Panc1 (cell line): ENCODE measurements around the gene BCAS3. TPM values are rescaled to one million over a fixed set of nuclear protein-coding genes. Genes with fewer than 3 reads are reported as not detected.

Source experiments
- ATAC-seq: fragments of 200-7000 bp; cut with Tn5 transposase; 2 replicates; pipeline ENCODE4 v1.9.1; 2020; ENCODE audit warnings: mild to moderate bottlenecking, moderate library complexity
- BruUV-seq: library from RNA; stranded (reverse); fragments of 400-500 nt; replicated peaks from 2 replicates; lab custom pipeline; 2021; lab: Mats Ljungman, UMichigan
- CTCF ChIA-PET: fragments of 300-600 bp; sonication (Branson Sonifier 250); formaldehyde crosslinking; loops from one replicate; lab custom pipeline; 2022; ENCODE audit warnings: antibody characterized with exemption; lab: Charles Lee
- POLR2A ChIA-PET: fragments of 300-600 bp; sonication (Branson Sonifier 250); formaldehyde crosslinking; loops from one replicate; lab custom pipeline; 2022; ENCODE audit warnings: antibody characterized with exemption; lab: Charles Lee
- DNase-seq: peaks from one replicate; pipeline ENCODE4 v3.0.0-alpha.2; 2010; ENCODE audit warnings: low read depth, low spot score
- H3K27ac ChIP-seq: 2 replicates; pipeline ENCODE4 v1.5.1; 2011; ENCODE audit warnings: mild to moderate bottlenecking, low read length, inconsistent platforms
- H3K27me3 ChIP-seq: fragments of 200-500 bp; sonication (Bioruptor generic); 2 replicates; pipeline ENCODE4 v1.6.0; 2014; ENCODE audit warnings: low read length, inconsistent platforms; ENCODE audit not compliant: control insufficient read depth, insufficient read depth
- H3K36me3 ChIP-seq: fragments of 200-500 bp; sonication (Bioruptor generic); 2 replicates; pipeline ENCODE4 v1.5.1; 2014; ENCODE audit warnings: inconsistent platforms, mild to moderate bottlenecking, low read length, moderate library complexity; ENCODE audit not compliant: control insufficient read depth, insufficient read depth
- H3K4me1 ChIP-seq: 2 replicates; pipeline ENCODE4 v1.5.1; 2011; ENCODE audit warnings: inconsistent platforms, mild to moderate bottlenecking, low read length, moderate library complexity; ENCODE audit not compliant: control insufficient read depth, insufficient read depth
- H3K4me3 ChIP-seq, 2 experiments: 2 replicates each; pipeline ENCODE4 v1.5.1; 2011 to 2012; ENCODE audit warnings: low read depth in 2 of 2, low read length in 2 of 2, mild to moderate bottlenecking in 2 of 2, inconsistent platforms in 1 of 2, moderate library complexity in 1 of 2
- H3K9me3 ChIP-seq: fragments of 200-500 bp; sonication (Bioruptor generic); 2 replicates; pipeline ENCODE4 v1.5.1; 2014; ENCODE audit warnings: low read depth, mild to moderate bottlenecking, inconsistent platforms, low read length, moderate library complexity; ENCODE audit not compliant: control insufficient read depth, insufficient read depth
- CTCF ChIP-seq: fragments of 450-650 bp; IDR thresholded peaks from 2 replicates; pipeline ENCODE4 v1.5.1; 2017; ENCODE audit warnings: mild to moderate bottlenecking
- POLR2AphosphoS5 ChIP-seq: IDR thresholded peaks from 2 replicates; pipeline ENCODE4 v1.6.1; 2012; ENCODE audit warnings: mild to moderate bottlenecking, low read depth, low read length, moderate library complexity
- REST ChIP-seq, 2 experiments: IDR thresholded peaks; 2 replicates each; pipeline ENCODE4 v1.6.1; 2011 to 2012; ENCODE audit warnings: low read depth in 2 of 2, control low read depth in 1 of 2, low read length in 1 of 2, mild to moderate bottlenecking in 1 of 2, moderate library complexity in 1 of 2; ENCODE audit not compliant: insufficient read depth in 1 of 2
- SIN3A ChIP-seq: IDR thresholded peaks from 2 replicates; pipeline ENCODE4 v1.6.1; 2012; ENCODE audit warnings: low read depth, mild to moderate bottlenecking, low read length, moderate library complexity, borderline replicate concordance; ENCODE audit not compliant: insufficient read depth
- TCF7L2 ChIP-seq: IDR thresholded peaks from 2 replicates; pipeline ENCODE4 v1.6.1; 2011; ENCODE audit warnings: mild to moderate bottlenecking, low read depth, low read length, inconsistent platforms
- in situ Hi-C: cut with HindIII; loops from 2 replicates; pipeline ENCODE4 v1.10.0; 2016; ENCODE audit warnings: low sequenced_read_pairs, low pct_unique_long_range_greater_than_20kb
- intact Hi-C: fragments of 100-400 bp; cut with micrococcal nuclease; formaldehyde crosslinking; loops from one replicate; pipeline ENCODE4 v1.10.0; 2022; ENCODE audit not compliant: unreplicated experiment
- total RNA-seq: library from RNA; stranded (reverse); gene quantifications from one replicate; pipeline ENCODE4 v1.2.1, GENCODE V29; 2021; ENCODE audit not compliant: unreplicated experiment

BCAS3 gene
- total RNA-seq, 1 experiment from 2014 or later: 9.3 TPM

GRCh38 chr17:61393550-61393903 is 715.9 kb downstream of the BCAS3 start:
- DNase-seq (no peak), ATAC-seq (no peak)
- CTCF ChIA-PET: interaction anchor here (0.7 kb wide), 1 partner anchor 19 kb away, joined by 3 read pairs; no protein-coding TSS in a partner anchor
- intact Hi-C loops (loop anchor here (10.0 kb wide), 1 partner anchor 389 kb away; no protein-coding TSS in a partner anchor), in situ Hi-C loops (no loop called here)
- H3K27me3 ChIP-seq: no peaks in the 10 kb centered on the region
- H3K4me1 ChIP-seq: peaks cover 36% of the 10 kb centered on the region
- no peaks in the 10 kb centered on the region for H3K9me3 ChIP-seq
- TF ChIP-seq REST (IDR thresholded peaks at IDR 0.05; ENCODE audit: insufficient read depth in 1 of 2, low read depth in 2 of 2, low read length in 1 of 2): no peak
- TF ChIP-seq TCF7L2: no peak
- TF ChIP-seq SIN3A: no peak
- peak; percentile 66; the same call in 1 of the 2 replicates for TF ChIP-seq CTCF
- TF ChIP-seq POLR2AphosphoS5: no peak
- POLR2A ChIA-PET: interaction anchor here (0.6 kb wide), 1 partner anchor 10 kb away, joined by 7 read pairs; no protein-coding TSS in a partner anchor
- peak overlapping the region; percentile 35; the same call in 1 of the 2 replicates for H3K27ac ChIP-seq
- no peaks in the 10 kb centered on the region for H3K36me3 ChIP-seq
- BruUV-seq: no TSS peak
- H3K4me3 ChIP-seq: no peak overlapping the region

DNA sequence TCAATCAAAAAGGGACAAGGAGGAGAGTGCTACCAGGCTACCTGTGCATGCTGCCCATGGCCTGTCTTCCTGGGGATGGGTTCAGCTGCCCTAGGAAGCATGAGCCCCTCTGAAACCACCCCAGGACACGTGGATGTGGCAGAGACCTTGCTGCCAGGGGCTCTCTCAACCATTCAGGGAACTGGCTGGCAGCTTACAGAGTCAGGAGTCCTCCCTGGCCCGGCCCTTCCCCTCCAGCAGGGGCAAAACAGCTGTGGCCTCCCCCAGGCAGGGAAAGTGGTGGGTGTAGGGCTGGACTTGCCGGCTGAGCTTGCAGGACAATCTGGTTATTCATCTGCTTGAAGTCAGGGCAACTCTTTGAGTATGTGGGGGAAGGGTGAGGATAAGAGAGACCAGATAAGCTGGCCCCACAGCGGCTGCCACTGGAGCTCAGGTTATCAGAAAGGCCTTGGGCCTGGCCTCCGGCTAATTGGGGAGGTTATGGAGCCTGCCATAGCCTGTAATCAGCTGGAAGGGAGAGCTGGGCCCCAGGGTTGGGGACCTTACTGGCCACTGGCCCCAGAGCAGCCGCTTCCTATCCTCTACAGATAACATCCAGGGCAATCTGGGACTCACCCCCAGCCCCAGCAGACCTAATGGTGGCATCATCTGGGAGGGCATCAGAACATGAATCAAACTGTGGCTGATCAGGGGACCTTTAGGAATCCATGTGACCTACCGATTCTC is 716.4 kb downstream of the BCAS3 start:
- intact Hi-C loops (loop anchor here (10.0 kb wide), 1 partner anchor 389 kb away; no protein-coding TSS in a partner anchor), in situ Hi-C loops (no loop called here)
- peak overlapping the region; percentile 35 for H3K27ac ChIP-seq
- H3K4me3 ChIP-seq: no peak overlapping the region
- BruUV-seq: no TSS peak
- ChIA-PET CTCF (interaction anchor here (0.5 to 0.7 kb wide), 2 partner anchors 12 to 18 kb away, joined by 3 to 4 read pairs; no protein-coding TSS in a partner anchor), POLR2A (no interaction called here)
- H3K4me1 ChIP-seq: peaks cover 37% of the 10 kb centered on the region
- H3K9me3 ChIP-seq: no peaks in the 10 kb centered on the region
- DNase-seq (no peak), ATAC-seq (no peak)
- TF ChIP-seq SIN3A (no peak), CTCF (peak; percentile 27; the same call in 1 of the 2 replicates)
- no peaks in the 10 kb centered on the region for H3K36me3 ChIP-seq
- H3K27me3 ChIP-seq: no peaks in the 10 kb centered on the region
